H1 (cell line): Measurements from ENCODE around the gene DNLZ. TPM values are rescaled to one million over a fixed set of nuclear protein-coding genes. Genes with fewer than 3 reads are reported as not detected.

Experiments
- CTCF ChIA-PET: fragments of 300-600 bp; sonication (Branson Sonifier 250); formaldehyde crosslinking; loops from one replicate; lab custom pipeline; 2021; ENCODE audit not compliant: partially characterized antibody; lab: Charles Lee
- POLR2A ChIA-PET: fragments of 300-600 bp; sonication (Branson Sonifier 250); formaldehyde crosslinking; loops from one replicate; lab custom pipeline; 2021; ENCODE audit warnings: inconsistent platforms; ENCODE audit not compliant: partially characterized antibody; lab: Charles Lee
- DNase-seq, 2 experiments: peaks; one replicate each; pipeline versions ENCODE4 v3.0.0 to v3.0.0-alpha.2; 2010 to 2022; ENCODE audit warnings: low spot score in 2 of 2, low read depth in 1 of 2, mixed read lengths in 1 of 2
- FAIRE-seq: peaks from 2 replicates; lab custom pipeline; 2011; peaks lifted over from hg19 to GRCh38; lab: Jason Lieb, UNC
- H2AFZ ChIP-seq: 2 replicates; pipeline ENCODE4 v1.8.1; 2012; ENCODE audit warnings: low read length, inconsistent platforms
- H2AK5ac ChIP-seq: 2 replicates; pipeline ENCODE4 v1.6.1; 2013; ENCODE audit warnings: low read depth, low read length
- H2BK120ac ChIP-seq: replicated peaks from 2 replicates; pipeline ENCODE3; 2013; ENCODE audit warnings: low read depth, low read length, inconsistent platforms
- H2BK12ac ChIP-seq: 2 replicates; pipeline ENCODE4 v1.6.1; 2013; ENCODE audit warnings: low read depth, low read length
- H2BK15ac ChIP-seq: 2 replicates; pipeline ENCODE4 v1.6.1; 2013; ENCODE audit warnings: low read length
- H2BK20ac ChIP-seq: 2 replicates; pipeline ENCODE4 v1.6.1; 2013; ENCODE audit warnings: low read length
- H2BK5ac ChIP-seq: 2 replicates; pipeline ENCODE4 v1.6.1; 2013; ENCODE audit warnings: low read depth, low read length
- H3K14ac ChIP-seq: 2 replicates; pipeline ENCODE4 v1.6.1; 2013; ENCODE audit warnings: inconsistent platforms; ENCODE audit not compliant: insufficient read length
- H3K18ac ChIP-seq: 2 replicates; pipeline ENCODE4 v1.6.1; 2013; ENCODE audit warnings: low read length; ENCODE audit errors: extremely low read depth
- H3K23ac ChIP-seq: 2 replicates; pipeline ENCODE4 v1.6.1; 2013; ENCODE audit warnings: inconsistent platforms; ENCODE audit not compliant: insufficient read length
- H3K23me2 ChIP-seq: 2 replicates; pipeline ENCODE4 v1.6.1; 2013; ENCODE audit warnings: low read depth, low read length
- H3K27ac ChIP-seq: 2 replicates; pipeline ENCODE4 v1.6.1; 2011; ENCODE audit warnings: low read depth, low read length, inconsistent platforms
- H3K27me3 ChIP-seq, 4 experiments: replicated peaks in 1 of 4; 1 replicate in 1 of 4; 2 replicates in 3 of 4; pipeline versions ENCODE4 v1.6.1 to v1.8.1; 2011 to 2013; ENCODE audit warnings: low read length in 3 of 4, mild to moderate bottlenecking in 3 of 4, inconsistent platforms in 2 of 4, mixed read lengths in 2 of 4, moderate library complexity in 1 of 4; ENCODE audit not compliant: control insufficient read depth in 3 of 4, insufficient read depth in 3 of 4; ENCODE audit errors: extremely low read depth in 1 of 4
- H3K36me3 ChIP-seq, 4 experiments: 2 replicates each; pipeline versions ENCODE4 v1.6.1 to v1.8.1; 2011 to 2013; ENCODE audit warnings: mild to moderate bottlenecking in 4 of 4, low read length in 3 of 4, moderate library complexity in 2 of 4, control low read depth in 1 of 4, inconsistent platforms in 1 of 4; ENCODE audit not compliant: insufficient read depth in 4 of 4, control insufficient read depth in 2 of 4
- H3K4ac ChIP-seq: replicated peaks from 2 replicates; pipeline ENCODE3; 2013; ENCODE audit warnings: low read length, low read depth, mixed read lengths, inconsistent platforms; ENCODE audit not compliant: insufficient read length
- H3K4me1 ChIP-seq, 4 experiments: replicated peaks in 1 of 4; 1 replicate in 1 of 4; 2 replicates in 3 of 4; pipeline versions ENCODE4 v1.6.1 to v1.8.1; 2011 to 2013; ENCODE audit warnings: low read length in 3 of 4, inconsistent platforms in 2 of 4, mixed read lengths in 1 of 4; ENCODE audit not compliant: insufficient read depth in 4 of 4, control insufficient read depth in 3 of 4
- H3K4me2 ChIP-seq, 2 experiments: 2 replicates each; pipeline versions ENCODE4 v1.6.1 to v1.8.1; 2011 to 2013; ENCODE audit warnings: low read depth in 2 of 2, low read length in 2 of 2, control low read depth in 1 of 2, inconsistent platforms in 1 of 2, mild to moderate bottlenecking in 1 of 2; ENCODE audit not compliant: insufficient read depth in 1 of 2
- H3K4me3 ChIP-seq, 4 experiments: fragments of 200-600, 300-600 bp in 1 of 4; sonication (generic), shearing (Covaris generic), sonication (Bioruptor Twin) in 1 of 4; 2 replicates each; pipeline versions ENCODE4 v1.5.1 to v1.8.1; 2011 to 2016; ENCODE audit warnings: low read length in 4 of 4, low read depth in 3 of 4, control low read depth in 2 of 4, inconsistent platforms in 2 of 4, mild to moderate bottlenecking in 2 of 4, mixed read lengths in 1 of 4, moderate library complexity in 1 of 4; ENCODE audit not compliant: insufficient read depth in 2 of 4; ENCODE audit errors: extremely low read depth in 1 of 4
- H3K56ac ChIP-seq: replicated peaks from 2 replicates; pipeline ENCODE3; 2013; ENCODE audit warnings: low read depth, mild to moderate bottlenecking, mixed read lengths, low read length, inconsistent platforms; ENCODE audit not compliant: insufficient read length
- H3K79me1 ChIP-seq: 2 replicates; pipeline ENCODE4 v1.6.1; 2013; ENCODE audit warnings: low read depth, low read length, control low read depth
- H3K79me2 ChIP-seq, 2 experiments: 2 replicates each; pipeline versions ENCODE4 v1.6.1 to v1.8.1; 2012 to 2013; ENCODE audit warnings: low read length in 2 of 2, mild to moderate bottlenecking in 2 of 2, inconsistent platforms in 1 of 2; ENCODE audit not compliant: insufficient read depth in 2 of 2, control insufficient read depth in 1 of 2
- H3K9ac ChIP-seq, 4 experiments: replicated peaks in 1 of 4; 1 replicate in 1 of 4; 2 replicates in 3 of 4; pipeline versions ENCODE4 v1.6.1 to v1.8.1; 2011 to 2013; ENCODE audit warnings: low read depth in 3 of 4, low read length in 3 of 4, control low read depth in 2 of 4, mild to moderate bottlenecking in 2 of 4, moderate library complexity in 2 of 4, inconsistent platforms in 1 of 4; ENCODE audit errors: extremely low read depth in 1 of 4
- H3K9me3 ChIP-seq, 2 experiments: 2 replicates each; pipeline versions ENCODE4 v1.6.1 to v1.8.1; 2012 to 2013; ENCODE audit warnings: mild to moderate bottlenecking in 2 of 2, moderate library complexity in 2 of 2, control low read depth in 1 of 2, inconsistent platforms in 1 of 2, low read depth in 1 of 2, low read length in 1 of 2, mixed read lengths in 1 of 2; ENCODE audit not compliant: insufficient read depth in 2 of 2
- H4K20me1 ChIP-seq, 2 experiments: replicated peaks in 1 of 2; 2 replicates each; pipeline versions ENCODE3 to v1.8.1; 2011 to 2013; ENCODE audit warnings: inconsistent platforms in 2 of 2, low read length in 2 of 2, mild to moderate bottlenecking in 1 of 2; ENCODE audit not compliant: insufficient read depth in 2 of 2, control insufficient read depth in 1 of 2
- H4K5ac ChIP-seq: 2 replicates; pipeline ENCODE4 v1.6.1; 2013; ENCODE audit warnings: low read length, low read depth, mixed read lengths, inconsistent platforms; ENCODE audit not compliant: insufficient read length
- H4K8ac ChIP-seq: 2 replicates; pipeline ENCODE4 v1.8.0; 2013; ENCODE audit warnings: mild to moderate bottlenecking, moderate library complexity, low read length, inconsistent platforms; ENCODE audit not compliant: insufficient read depth; ENCODE audit errors: extremely low read depth
- H4K91ac ChIP-seq: replicated peaks from 2 replicates; pipeline ENCODE3; 2013; ENCODE audit warnings: low read length, mixed read lengths, inconsistent platforms; ENCODE audit not compliant: insufficient read length
- MAFK ChIP-seq: IDR thresholded peaks from 2 replicates; pipeline ENCODE4 v1.6.1; 2012; ENCODE audit warnings: low read depth, mild to moderate bottlenecking, improper control_type of control experiment, low read length
- SIN3A ChIP-seq, 2 experiments: IDR thresholded peaks in 1 of 2; conservative IDR thresholded peaks in 1 of 2; 2 replicates each; pipeline ENCODE4 v1.6.1; 2011 to 2012; ENCODE audit warnings: low read length in 2 of 2, improper control_type of control experiment in 1 of 2, low read depth in 1 of 2, mild to moderate bottlenecking in 1 of 2
- WGBS, 2 experiments: shearing (Covaris generic) in 1 of 2; methylation state at CpG; one replicate each; pipeline versions ENCODE4 v1.1.6 to v1.1.7; 2013 to 2015; ENCODE audit warnings: low lambda C conversion rate in 2 of 2, mixed read lengths in 2 of 2, inconsistent platforms in 1 of 2, low coverage in 1 of 2, missing lambda C conversion rate in 1 of 2; ENCODE audit not compliant: insufficient replicate concordance in 2 of 2, insufficient coverage in 1 of 2, insufficient read length in 1 of 2; ENCODE audit errors: extremely low coverage in 1 of 2, missing lambda C conversion rate in 1 of 2; 5-methylcytosine and 5-hydroxymethylcytosine counted together
- polyA plus RNA-seq, 7 experiments: library from polyadenylated mRNA; depleted of rRNA in 3 of 7; stranded (reverse) in 5 of 7; unstranded in 2 of 7; fragments of >200 nt in 5 of 7; fragments of 200-250 nt in 2 of 7; gene quantifications; 1 replicate in 5 of 7; 2 replicates in 1 of 7; 4 replicates in 1 of 7; pipeline versions ENCODE4 v1.2.1 to v1.2.3, GENCODE V29; 2011 to 2013; ENCODE audit warnings: missing spikeins in 2 of 7, mixed read lengths in 2 of 7
- total RNA-seq: library from RNA; stranded (reverse); fragmentation: NEBNext Ultra II Directional; extraction: Animal tissue kit (Norgen Biotek cat#: 25700); gene quantifications from 2 replicates; pipeline ENCODE4 v1.2.1, GENCODE V29; 2021

Gene DNLZ
- total and polyA plus RNA-seq, 2 of the 8 experiments (the other 6 are each of a cell fraction or from before 2014, with no cell fraction given), result 11.6 to 17.9 TPM

- H3K79me2 ChIP-seq, result no peaks in the 10 kb centered on the region
- no peak overlapping the region for H3K56ac ChIP-seq
- FAIRE-seq, result no peak
- no peak overlapping the region for H3K14ac ChIP-seq
- no peak overlapping the region for H3K18ac ChIP-seq
- no peak overlapping the region for H3K4ac ChIP-seq
- H2BK12ac ChIP-seq, result no peak overlapping the region
- TF ChIP-seq SIN3A (conservative IDR thresholded peaks at IDR 0.05 in 1 of 2, IDR thresholded peaks at IDR 0.05 in 1 of 2; ENCODE audit: low read depth in 1 of 2, low read length in 2 of 2), result no peak
- no peak for TF ChIP-seq MAFK
- peaks cover 6 to 57% (median 26%) of the 10 kb centered on the region in 4 experiments; a peak in 7 of 8 replicates for H3K36me3 ChIP-seq
- DNase-seq, result no peak
- no peak overlapping the region for H2AFZ ChIP-seq
- H3K27me3 ChIP-seq, result no peaks in the 10 kb centered on the region
- ChIA-PET CTCF (interaction anchor here (1.1 to 2.2 kb wide), 3 partner anchors 13 to 107 kb away, joined by 3 to 10 read pairs (median 6); no protein-coding TSS in a partner anchor), POLR2A (interaction anchor here (1.1 to 1.9 kb wide), 2 partner anchors 13 to 45 kb away, joined by 4 to 6 read pairs; no protein-coding TSS in a partner anchor)
- no peaks in the 10 kb centered on the region for H3K9me3 ChIP-seq
- H3K4me3 ChIP-seq, result no peak overlapping the region
- no peak overlapping the region for H4K5ac ChIP-seq
- H3K4me2 ChIP-seq, result no peak overlapping the region
- H2AK5ac ChIP-seq, result no peak overlapping the region
- H4K8ac ChIP-seq, result no peak overlapping the region
- H3K23me2 ChIP-seq, result no peaks in the 10 kb centered on the region
- H3K79me1 ChIP-seq, result no peaks in the 10 kb centered on the region; the same call in 1 of the 2 replicates
- H3K9ac ChIP-seq, result no peak overlapping the region
- H4K91ac ChIP-seq, result no peak overlapping the region
- no peak overlapping the region for H2BK120ac ChIP-seq
- no peak overlapping the region for H3K27ac ChIP-seq
- no peaks in the 10 kb centered on the region for H3K4me1 ChIP-seq
- no peak overlapping the region for H2BK5ac ChIP-seq
- no peak overlapping the region for H2BK20ac ChIP-seq
- peaks cover 7 to 14% of the 10 kb centered on the region in 2 experiments for H4K20me1 ChIP-seq
- WGBS, 2 experiments, result 90% methylated on average over 10 of the region's 11 CpGs; no CpG with 5 or more reads in 1 of the 2 experiments
- no peak overlapping the region for H2BK15ac ChIP-seq
- no peak overlapping the region for H3K23ac ChIP-seq
These were observed 16.3 kb upstream of the DNLZ start for GRCh38 chr9:136379891-136380290.
